ENCODE data around the gene TRIM14.

DNA sequence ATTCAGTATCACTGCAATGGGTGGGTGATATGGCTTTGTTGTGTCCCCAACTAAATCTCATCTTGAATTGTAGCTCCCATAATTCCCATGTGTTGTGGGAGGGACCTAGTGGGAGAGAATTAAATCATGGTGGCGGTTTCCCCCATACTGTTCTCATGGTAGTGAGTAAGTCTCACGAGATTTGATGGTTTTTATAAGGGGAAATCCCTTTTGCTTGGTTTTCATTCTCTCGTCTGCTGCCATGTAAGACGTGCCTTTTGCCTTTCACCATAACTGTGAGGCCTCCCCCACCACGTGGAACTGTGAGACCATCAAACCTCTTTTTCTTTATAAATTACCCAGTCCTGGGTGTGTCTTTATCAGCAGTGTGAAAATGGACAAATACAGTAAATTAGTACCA, 72.0 kb downstream of the TRIM14 start:
- no peak for TF ChIP-seq POLR2A (IDR thresholded peaks at IDR 0.05)
- TF ChIP-seq, protein P1, sequence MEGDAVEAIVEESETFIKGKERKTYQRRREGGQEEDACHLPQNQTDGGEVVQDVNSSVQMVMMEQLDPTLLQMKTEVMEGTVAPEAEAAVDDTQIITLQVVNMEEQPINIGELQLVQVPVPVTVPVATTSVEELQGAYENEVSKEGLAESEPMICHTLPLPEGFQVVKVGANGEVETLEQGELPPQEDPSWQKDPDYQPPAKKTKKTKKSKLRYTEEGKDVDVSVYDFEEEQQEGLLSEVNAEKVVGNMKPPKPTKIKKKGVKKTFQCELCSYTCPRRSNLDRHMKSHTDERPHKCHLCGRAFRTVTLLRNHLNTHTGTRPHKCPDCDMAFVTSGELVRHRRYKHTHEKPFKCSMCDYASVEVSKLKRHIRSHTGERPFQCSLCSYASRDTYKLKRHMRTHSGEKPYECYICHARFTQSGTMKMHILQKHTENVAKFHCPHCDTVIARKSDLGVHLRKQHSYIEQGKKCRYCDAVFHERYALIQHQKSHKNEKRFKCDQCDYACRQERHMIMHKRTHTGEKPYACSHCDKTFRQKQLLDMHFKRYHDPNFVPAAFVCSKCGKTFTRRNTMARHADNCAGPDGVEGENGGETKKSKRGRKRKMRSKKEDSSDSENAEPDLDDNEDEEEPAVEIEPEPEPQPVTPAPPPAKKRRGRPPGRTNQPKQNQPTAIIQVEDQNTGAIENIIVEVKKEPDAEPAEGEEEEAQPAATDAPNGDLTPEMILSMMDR (IDR thresholded peaks at IDR 0.05), result no peak

Measured in esophagus squamous epithelium (tissue), 4 donors.